Peyer's patch (tissue), 4 donors: Measurements from ENCODE around the gene OR6S1. TPM values are rescaled to one million over a fixed set of nuclear protein-coding genes. Genes with fewer than 3 reads are reported as not detected.

Source experiments
- DNase-seq, 3 donors: peaks; one replicate each; pipeline ENCODE4 v3.0.0-alpha.2; 2017 to 2019
- H3K27ac ChIP-seq, 4 donors: fragments of 200-600 bp; sonication (generic); one replicate each; pipeline ENCODE4 v1.5.1; 2016 to 2019
- H3K27me3 ChIP-seq, 2 donors: fragments of 200-600 bp; sonication (generic); one replicate each; pipeline ENCODE4 v1.5.1; 2019
- H3K36me3 ChIP-seq, 3 donors: fragments of 200-600 bp; sonication (generic); one replicate each; pipeline ENCODE4 v1.5.1; 2016 to 2019
- H3K4me1 ChIP-seq, 4 donors: fragments of 200-600 bp; sonication (generic); one replicate each; pipeline ENCODE4 v1.5.1; 2016 to 2019
- H3K4me3 ChIP-seq, 4 donors: fragments of 200-600 bp; sonication (generic); 1 replicate in 3 of 4; 2 replicates in 1 of 4; pipeline ENCODE4 v1.5.1; 2016 to 2019; ENCODE audit warnings: mild to moderate bottlenecking in 1 of 4
- H3K9me3 ChIP-seq, 4 donors: fragments of 200-600 bp; sonication (generic); one replicate each; pipeline ENCODE4 v1.5.1; 2016 to 2019; ENCODE audit warnings: mild to moderate bottlenecking in 1 of 4
- POLR2A ChIP-seq, 2 donors: fragments of 450-650 bp; IDR thresholded peaks; one replicate each; pipeline ENCODE4 v1.5.1; 2017; ENCODE audit warnings: antibody characterized with exemption in 2 of 2, mild to moderate bottlenecking in 2 of 2, moderate library complexity in 2 of 2
- total RNA-seq, 4 donors: library from RNA; depleted of rRNA; stranded (reverse); fragments of >200 nt; gene quantifications; one replicate each; pipeline ENCODE4 v1.1.0, GENCODE V29; 2016
- TF ChIP-seq, protein P1 (sequence below), 6 experiments: fragments of 450-650 bp in 4 of 6; fragments of 200-600 bp in 2 of 6; sonication (generic) in 1 of 6; IDR thresholded peaks; one replicate each; pipeline ENCODE4 v1.5.1; 2017 to 2019; ENCODE audit warnings: antibody characterized with exemption in 6 of 6, mild to moderate bottlenecking in 3 of 6, moderate library complexity in 1 of 6

The OR6S1 gene
- total RNA-seq, 4 donors from 2014 or later = not detected

- Histone ChIP-seq H3K36me3 (no peaks in the 10 kb centered on the region), H3K9me3 (no peaks in the 10 kb centered on the region), H3K27me3 (peaks cover 0 to 7% of the 10 kb centered on the region in 2 donors), H3K4me3 (no peak overlapping the region), H3K4me1 (peaks cover 0 to 9% (median 0%) of the 10 kb centered on the region in 4 donors), H3K27ac (no peak overlapping the region)
- TF ChIP-seq POLR2A (IDR thresholded peaks at IDR 0.05) = no peak
- no peak for DNase-seq
Observed at GRCh38 chr14:20658246-20658645, 16.8 kb upstream of the OR6S1 start.

GRCh38 chr14:20657216-20658211, 16.0 kb upstream of the OR6S1 start:
- no peaks in the 10 kb centered on the region for H3K36me3 ChIP-seq
- H3K27me3 ChIP-seq = peaks cover 0 to 12% of the 10 kb centered on the region in 2 donors
- peaks cover 0 to 11% (median 0%) of the 10 kb centered on the region in 4 donors for H3K4me1 ChIP-seq
- no peaks in the 10 kb centered on the region for H3K9me3 ChIP-seq
- no peak overlapping the region for H3K4me3 ChIP-seq
- H3K27ac ChIP-seq = no peak overlapping the region
- no peak for DNase-seq
- TF ChIP-seq, protein P1, sequence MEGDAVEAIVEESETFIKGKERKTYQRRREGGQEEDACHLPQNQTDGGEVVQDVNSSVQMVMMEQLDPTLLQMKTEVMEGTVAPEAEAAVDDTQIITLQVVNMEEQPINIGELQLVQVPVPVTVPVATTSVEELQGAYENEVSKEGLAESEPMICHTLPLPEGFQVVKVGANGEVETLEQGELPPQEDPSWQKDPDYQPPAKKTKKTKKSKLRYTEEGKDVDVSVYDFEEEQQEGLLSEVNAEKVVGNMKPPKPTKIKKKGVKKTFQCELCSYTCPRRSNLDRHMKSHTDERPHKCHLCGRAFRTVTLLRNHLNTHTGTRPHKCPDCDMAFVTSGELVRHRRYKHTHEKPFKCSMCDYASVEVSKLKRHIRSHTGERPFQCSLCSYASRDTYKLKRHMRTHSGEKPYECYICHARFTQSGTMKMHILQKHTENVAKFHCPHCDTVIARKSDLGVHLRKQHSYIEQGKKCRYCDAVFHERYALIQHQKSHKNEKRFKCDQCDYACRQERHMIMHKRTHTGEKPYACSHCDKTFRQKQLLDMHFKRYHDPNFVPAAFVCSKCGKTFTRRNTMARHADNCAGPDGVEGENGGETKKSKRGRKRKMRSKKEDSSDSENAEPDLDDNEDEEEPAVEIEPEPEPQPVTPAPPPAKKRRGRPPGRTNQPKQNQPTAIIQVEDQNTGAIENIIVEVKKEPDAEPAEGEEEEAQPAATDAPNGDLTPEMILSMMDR (IDR thresholded peaks at IDR 0.05) = no peak
- TF ChIP-seq POLR2A (IDR thresholded peaks at IDR 0.05) = no peak

- H3K4me1 ChIP-seq = peaks cover 0 to 11% (median 0%) of the 10 kb centered on the region in 4 donors
- no peak overlapping the region for H3K4me3 ChIP-seq
- H3K27me3 ChIP-seq = peaks cover 0 to 12% of the 10 kb centered on the region in 2 donors
- no peak for TF ChIP-seq POLR2A (IDR thresholded peaks at IDR 0.05)
- TF ChIP-seq, protein P1 (IDR thresholded peaks at IDR 0.05) = no peak
- no peak for DNase-seq
- H3K9me3 ChIP-seq = no peaks in the 10 kb centered on the region
- H3K36me3 ChIP-seq = no peaks in the 10 kb centered on the region
- no peak overlapping the region for H3K27ac ChIP-seq
Observed at GRCh38 chr14:20656274-20656673, 14.8 kb upstream of the OR6S1 start.

DNA sequence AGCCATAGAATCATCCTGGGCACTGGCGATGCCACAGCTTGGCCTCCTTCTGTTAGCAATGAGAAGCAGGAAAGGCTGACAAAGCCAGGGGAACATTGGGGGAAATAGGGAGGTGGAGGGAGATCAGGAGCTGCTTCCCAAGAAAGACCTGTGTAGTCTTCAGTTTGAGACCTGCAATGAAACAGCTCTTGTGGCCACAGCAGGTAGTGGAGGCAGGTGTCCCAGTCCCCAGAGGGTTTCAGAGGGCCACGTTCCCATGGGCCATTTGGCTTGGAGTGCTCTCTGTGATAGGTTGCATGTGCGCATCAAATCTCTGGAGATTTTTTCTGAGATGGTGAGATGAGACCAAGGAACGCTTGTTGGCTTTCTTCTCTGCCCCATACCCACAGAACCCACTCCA, 14.4 kb upstream of the OR6S1 start:
- no peak for DNase-seq
- H3K4me3 ChIP-seq = no peak overlapping the region
- peaks cover 0 to 11% (median 0%) of the 10 kb centered on the region in 4 donors for H3K4me1 ChIP-seq
- H3K9me3 ChIP-seq = no peaks in the 10 kb centered on the region
- no peaks in the 10 kb centered on the region for H3K36me3 ChIP-seq
- no peak overlapping the region for H3K27ac ChIP-seq
- TF ChIP-seq POLR2A (IDR thresholded peaks at IDR 0.05) = no peak
- TF ChIP-seq, protein P1 (IDR thresholded peaks at IDR 0.05) = no peak
- H3K27me3 ChIP-seq = peaks cover 0 to 12% of the 10 kb centered on the region in 2 donors

- TF ChIP-seq POLR2A (IDR thresholded peaks at IDR 0.05) = no peak
- TF ChIP-seq, protein P1 (IDR thresholded peaks at IDR 0.05) = no peak
- Histone ChIP-seq H3K9me3 (no peaks in the 10 kb centered on the region), H3K4me1 (peaks cover 0 to 11% (median 0%) of the 10 kb centered on the region in 4 donors), H3K27ac (no peak overlapping the region), H3K4me3 (no peak overlapping the region), H3K36me3 (no peaks in the 10 kb centered on the region), H3K27me3 (peaks cover 0 to 12% of the 10 kb centered on the region in 2 donors)
- DNase-seq = no peak
Observed at GRCh38 chr14:20652996-20653975, 11.8 kb upstream of the OR6S1 start.
